NCI-H2081 treated with DMSO at 0.1 percent for 48 hours (cell line): Measurements from ENCODE around the gene FITM1.

ENCODE experiments used
- DNase-seq: peaks from one replicate; lab custom pipeline; 2025; lab: John Stamatoyannopoulos, UW

FITM1 gene

GRCh38 chr14:24130380-24130716, at the start of gene FITM1:
TSS of gene FITM1 (plus strand) at chr14:24130659. CDS start at chr14:24131564, 905 bp downstream.
- no peak for DNase-seq

GRCh38 chr14:24080888-24081738, 49.3 kb upstream of the FITM1 start:
- peak; percentile 21 for DNase-seq

GRCh38 chr14:24081739-24082211, 48.7 kb upstream of the FITM1 start:
- no peak for DNase-seq

GRCh38 chr14:24082411-24083080, 47.9 kb upstream of the FITM1 start:
- no peak for DNase-seq

GRCh38 chr14:24083462-24083861, 47.0 kb upstream of the FITM1 start:
- no peak for DNase-seq

- DNase-seq: no peak
These were observed 46.0 kb upstream of the FITM1 start for GRCh38 chr14:24084440-24084839.

GRCh38 chr14:24085215-24085614, 45.2 kb upstream of the FITM1 start:
- DNase-seq: no peak

- no peak for DNase-seq
These were observed 44.1 kb upstream of the FITM1 start for GRCh38 chr14:24086193-24086955.

GRCh38 chr14:24087004-24087403, 43.5 kb upstream of the FITM1 start:
- DNase-seq: no peak

GRCh38 chr14:24088095-24088494, 42.4 kb upstream of the FITM1 start:
- DNase-seq: no peak

GRCh38 chr14:24089890-24090289, 40.6 kb upstream of the FITM1 start:
- no peak for DNase-seq

- no peak for DNase-seq
These were observed 38.4 kb upstream of the FITM1 start for GRCh38 chr14:24092110-24092504.

- DNase-seq: no peak
These were observed 37.8 kb upstream of the FITM1 start for GRCh38 chr14:24092505-24093206.

- DNase-seq: no peak
These were observed 37.1 kb upstream of the FITM1 start for GRCh38 chr14:24093207-24093900.

- no peak for DNase-seq
These were observed 36.3 kb upstream of the FITM1 start, which contains the start of gene PCK2 for GRCh38 chr14:24093901-24094840. TSS of gene PCK2 (plus strand) at chr14:24094311. CDS start at chr14:24094406, 95 bp downstream.

- no peak for DNase-seq
These were observed 35.6 kb upstream of the FITM1 start for GRCh38 chr14:24094841-24095270.

GRCh38 chr14:24095271-24096068, 35.0 kb upstream of the FITM1 start:
- DNase-seq: no peak

GRCh38 chr14:24096545-24097181, 33.8 kb upstream of the FITM1 start:
- DNase-seq: no peak
